CD8-positive, alpha-beta memory T cell (primary cell): ENCODE results near the gene ITGAL. TPM values are rescaled to one million over a fixed set of nuclear protein-coding genes. Genes with fewer than 3 reads are reported as not detected.

ENCODE experiments used
- CTCF ChIA-PET: fragments of 350-600 bp; sonication (Branson Sonifier 250); formaldehyde crosslinking; loops from one replicate; lab custom pipeline; 2021; ENCODE audit warnings: antibody characterized with exemption; lab: Charles Lee
- POLR2A ChIA-PET: fragments of 350-600 bp; sonication (Branson Sonifier 250); formaldehyde crosslinking; loops from one replicate; lab custom pipeline; 2021; ENCODE audit warnings: antibody characterized with exemption; lab: Charles Lee
- DNase-seq, 5 donors: peaks; one replicate each; pipeline versions ENCODE4 v3.0.0 to v3.0.0-alpha.2; 2020 to 2022; ENCODE audit warnings: mixed read lengths in 1 of 5
- H3K27ac ChIP-seq: one replicate; pipeline ENCODE4 v1.7.0; 2013; ENCODE audit warnings: low read depth, mild to moderate bottlenecking, low read length, moderate library complexity
- H3K27me3 ChIP-seq: 2 replicates; pipeline ENCODE4 v1.7.0; 2013; ENCODE audit warnings: low read length, mild to moderate bottlenecking; ENCODE audit not compliant: insufficient read depth, poor library complexity, severe bottlenecking
- H3K36me3 ChIP-seq: 2 replicates; pipeline ENCODE4 v1.7.0; 2013; ENCODE audit warnings: mild to moderate bottlenecking, low read length, moderate library complexity; ENCODE audit not compliant: insufficient read depth
- H3K4me1 ChIP-seq: 2 replicates; pipeline ENCODE4 v1.7.0; 2013; ENCODE audit warnings: mild to moderate bottlenecking, low read length, moderate library complexity; ENCODE audit not compliant: insufficient read depth
- H3K4me3 ChIP-seq: 2 replicates; pipeline ENCODE4 v1.7.0; 2013; ENCODE audit warnings: mild to moderate bottlenecking, low read length
- H3K9me3 ChIP-seq: 2 replicates; pipeline ENCODE4 v1.7.0; 2013; ENCODE audit warnings: mild to moderate bottlenecking, low read length
- H3K27ac Mint-ChIP-seq, 8 donors: one replicate each; pipeline ENCODE4 v1.8.0; 2020 to 2021; ENCODE audit warnings: mixed read lengths in 8 of 8, mild to moderate bottlenecking in 6 of 8, inconsistent platforms in 3 of 8, moderate library complexity in 3 of 8
- H3K27me3 Mint-ChIP-seq, 2 donors: one replicate each; pipeline ENCODE4 v1.8.0; 2020 to 2021; ENCODE audit warnings: mixed read lengths in 2 of 2, mild to moderate bottlenecking in 1 of 2, moderate library complexity in 1 of 2
- H3K36me3 Mint-ChIP-seq, 3 donors: one replicate each; pipeline ENCODE4 v1.8.0; 2020 to 2021; ENCODE audit warnings: mixed read lengths in 3 of 3, inconsistent platforms in 1 of 3, mild to moderate bottlenecking in 1 of 3
- H3K4me1 Mint-ChIP-seq, 3 donors: one replicate each; pipeline ENCODE4 v1.8.0; 2020 to 2021; ENCODE audit warnings: mixed read lengths in 3 of 3, inconsistent platforms in 1 of 3, mild to moderate bottlenecking in 1 of 3
- H3K4me3 Mint-ChIP-seq, 7 donors: one replicate each; pipeline ENCODE4 v1.8.0; 2020 to 2021; ENCODE audit warnings: mixed read lengths in 7 of 7, mild to moderate bottlenecking in 6 of 7, moderate library complexity in 4 of 7, inconsistent platforms in 2 of 7
- H3K9me3 Mint-ChIP-seq, 5 donors: one replicate each; pipeline ENCODE4 v1.8.0; 2020 to 2022; ENCODE audit warnings: mixed read lengths in 5 of 5, mild to moderate bottlenecking in 3 of 5, moderate library complexity in 2 of 5, inconsistent platforms in 1 of 5
- polyA plus RNA-seq: library from polyadenylated mRNA; unstranded; fragments of 300-500 nt; fragmentation: Illumina TruSeq; gene quantifications from one replicate; pipeline ENCODE4 v1.2.3, GENCODE V29; 2021
- total RNA-seq, 2 experiments: library from RNA; stranded (reverse); gene quantifications; one replicate each; pipeline ENCODE4 v1.2.3, GENCODE V29; 2021

The ITGAL gene
- total and polyA plus RNA-seq, 3 experiments from 2014 or later, result 256 to 363 (median 333) TPM

DNA sequence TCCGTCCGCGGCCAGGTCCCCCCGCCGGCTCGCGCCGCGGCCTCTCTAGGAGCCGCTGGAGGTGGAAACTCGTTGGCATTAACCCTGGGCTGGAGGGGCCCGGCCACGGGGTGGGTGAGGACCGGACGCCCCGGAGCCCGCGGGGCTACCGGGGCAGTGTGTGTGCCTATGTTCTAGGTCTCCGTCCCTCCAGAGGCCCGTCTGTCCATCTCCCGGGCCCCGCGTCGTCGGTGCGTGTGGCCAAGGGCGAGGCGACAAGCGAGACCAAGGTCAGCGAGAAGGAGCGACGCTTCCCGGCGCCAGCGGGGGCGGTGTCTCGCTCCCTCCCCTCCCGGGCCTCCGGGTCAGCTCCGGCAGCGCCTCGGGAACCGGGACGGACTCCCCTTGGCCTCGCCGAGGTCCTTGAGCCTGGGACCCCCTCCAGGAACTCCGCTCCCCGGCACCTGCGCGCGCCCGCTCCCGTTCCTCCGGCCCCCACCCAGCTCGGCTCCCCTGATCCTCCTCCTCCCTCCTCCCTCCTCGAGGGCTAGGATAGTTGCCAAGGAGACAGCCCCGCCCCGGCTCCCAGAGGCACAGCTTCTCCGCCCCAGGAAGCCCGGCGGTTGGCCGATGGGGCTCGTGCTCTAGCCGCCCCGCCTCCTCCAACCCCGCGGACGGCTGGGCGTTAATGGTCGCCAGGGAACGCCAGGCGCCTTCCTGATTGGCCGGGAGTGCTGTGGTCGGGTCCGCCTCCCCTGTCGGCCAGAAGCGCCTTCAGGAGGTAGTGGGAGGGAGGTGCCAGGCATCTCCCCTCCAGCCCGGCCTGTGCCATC lies 54.5 kb downstream of the ITGAL start:
- H3K4me1 Mint-ChIP-seq, result peaks cover 14 to 27% (median 25%) of the 10 kb centered on the region in 3 donors
- H3K36me3 Mint-ChIP-seq, result peaks cover 0 to 19% (median 0%) of the 10 kb centered on the region in 3 donors
- no peaks in the 10 kb centered on the region for H3K27me3 Mint-ChIP-seq
- Histone ChIP-seq H3K36me3 (no peaks in the 10 kb centered on the region), H3K27ac (peak overlapping the region; percentile 79), H3K27me3 (no peaks in the 10 kb centered on the region), H3K4me1 (peaks cover 19% of the 10 kb centered on the region), H3K9me3 (no peaks in the 10 kb centered on the region), H3K4me3 (peak overlapping the region; percentile 21)
- peak; percentile 75 to 91 (median 82) for DNase-seq
- ChIA-PET POLR2A (interaction anchor here (0.6 to 1.8 kb wide), 11 partner anchors 9 to 682 kb away, joined by 3 to 13 read pairs (median 4); partner anchors contain the start of genes FBRS and ZNF764), CTCF (interaction anchor here (0.8 to 1.9 kb wide), 6 partner anchors 9 to 102 kb away, joined by 3 to 4 read pairs (median 4); partner anchors contain the start of genes DCTPP1 and ZNF764)
- no peaks in the 10 kb centered on the region for H3K9me3 Mint-ChIP-seq
- H3K27ac Mint-ChIP-seq, result peak overlapping the region; percentile 78 to 99 (median 92)
- peak overlapping the region; percentile 80 to 94 (median 84) for H3K4me3 Mint-ChIP-seq

DNA sequence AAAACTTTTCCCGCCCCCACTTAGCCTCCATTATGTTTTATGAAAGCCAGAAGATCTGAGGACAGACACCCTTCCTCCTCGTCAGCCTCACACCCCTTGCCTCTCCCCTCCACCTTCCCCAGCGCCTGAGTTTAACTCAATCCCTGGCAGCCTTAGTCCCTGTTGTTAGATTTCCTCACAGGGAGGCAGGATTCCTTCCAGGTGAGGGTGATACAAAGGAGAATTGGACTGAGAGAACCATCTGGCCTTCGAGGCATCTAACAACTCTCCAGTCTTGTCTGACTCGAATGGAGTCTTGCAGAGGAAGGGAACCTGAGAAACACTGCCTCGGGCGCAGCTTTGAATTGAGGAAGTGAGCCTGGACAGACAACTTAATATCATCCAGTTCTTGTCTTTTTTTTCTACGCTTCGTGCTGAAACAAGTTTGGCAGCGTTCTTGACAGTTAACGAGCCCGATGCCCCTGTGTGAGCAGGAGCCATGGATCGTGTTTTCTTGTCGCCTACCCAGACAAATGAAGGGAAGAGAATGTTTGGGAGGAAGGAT lies 55.2 kb downstream of the ITGAL start:
- Histone ChIP-seq H3K27ac (peak overlapping the region; percentile 79), H3K4me1 (peaks cover 19% of the 10 kb centered on the region), H3K9me3 (no peaks in the 10 kb centered on the region), H3K36me3 (no peaks in the 10 kb centered on the region), H3K27me3 (no peaks in the 10 kb centered on the region), H3K4me3 (peak overlapping the region; percentile 21)
- Mint-ChIP-seq H3K27ac (peak overlapping the region; percentile 78 to 99 (median 92)), H3K27me3 (no peaks in the 10 kb centered on the region), H3K4me3 (peak overlapping the region; percentile 80 to 94 (median 84)), H3K9me3 (no peaks in the 10 kb centered on the region), H3K36me3 (peaks cover 0 to 19% (median 0%) of the 10 kb centered on the region in 3 donors), H3K4me1 (peaks cover 14 to 24% (median 20%) of the 10 kb centered on the region in 3 donors)
- no peak for DNase-seq
- POLR2A ChIA-PET, result interaction anchor here (0.6 to 1.8 kb wide), 7 partner anchors 8 to 682 kb away, joined by 3 to 13 read pairs (median 4); partner anchors contain the start of genes FBRS and ZNF764
- CTCF ChIA-PET, result interaction anchor here (0.9 to 3.5 kb wide), 5 partner anchors 30 to 101 kb away, joined by 3 to 14 read pairs (median 4); partner anchors contain the start of gene ZNF764

- CTCF ChIA-PET, result interaction anchor here (0.9 to 3.5 kb wide), 4 partner anchors 9 to 99 kb away, joined by 3 to 14 read pairs (median 4); partner anchors contain the start of genes DCTPP1 and ZNF764
Measured at GRCh38 chr16:30528799-30529457, 56.4 kb downstream of the ITGAL start.

DNA sequence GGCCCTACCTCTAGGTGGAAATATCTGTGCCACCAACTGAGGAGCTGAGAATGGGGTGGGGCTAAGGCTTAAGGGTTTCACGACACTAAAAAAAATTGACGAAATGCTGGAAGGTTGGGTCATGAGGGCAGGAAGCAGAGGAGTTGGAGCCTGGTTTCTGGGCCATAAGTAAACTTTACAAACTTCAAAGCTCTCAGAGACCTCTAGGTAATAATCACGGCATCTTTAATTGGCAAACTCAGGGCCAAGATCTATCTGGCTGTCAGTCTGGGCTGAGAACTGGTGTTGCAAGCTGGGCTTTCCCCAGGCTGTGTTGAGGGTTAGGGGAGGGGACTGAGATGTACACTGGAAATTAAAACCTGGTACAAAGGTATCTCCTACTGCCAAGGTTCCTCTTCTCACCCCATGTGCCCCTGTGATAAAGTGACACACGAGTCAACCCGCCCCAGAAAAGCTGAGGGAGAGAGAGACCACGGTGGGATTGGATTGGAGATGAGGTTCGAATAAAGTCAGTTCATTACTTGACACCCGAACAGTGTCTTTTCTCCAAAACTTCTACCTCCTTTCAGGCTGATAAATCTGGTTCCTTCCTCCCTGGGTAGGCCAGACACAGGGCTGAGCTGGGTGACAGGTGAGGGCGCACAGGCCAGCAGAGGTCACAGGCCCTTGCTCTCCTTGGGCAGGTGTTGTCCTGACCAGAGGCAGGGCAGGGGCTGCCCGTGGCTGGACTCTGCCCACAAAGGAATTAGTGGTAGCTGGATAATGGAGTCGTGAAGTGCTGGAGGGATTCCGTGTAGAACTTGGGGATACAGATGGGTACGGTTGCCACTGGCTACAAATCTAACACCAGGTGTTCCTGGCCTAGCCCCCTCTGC lies 57.9 kb downstream of the ITGAL start:
- peaks cover 0 to 30% (median 0%) of the 10 kb centered on the region in 3 donors for H3K36me3 Mint-ChIP-seq
- no peak overlapping the region for H3K4me3 ChIP-seq
- DNase-seq, result no peak
- H3K9me3 Mint-ChIP-seq, result no peaks in the 10 kb centered on the region
- H3K27ac Mint-ChIP-seq, result peak overlapping the region in 7 of 8 donors; percentile 6 to 76 (median 42)
- peaks cover 26% of the 10 kb centered on the region for H3K4me1 ChIP-seq
- no peak overlapping the region for H3K27ac ChIP-seq
- no peaks in the 10 kb centered on the region for H3K27me3 ChIP-seq
- H3K4me1 Mint-ChIP-seq, result peaks cover 23 to 37% (median 26%) of the 10 kb centered on the region in 3 donors
- peak overlapping the region in 1 of 7 donors; percentile 77 for H3K4me3 Mint-ChIP-seq
- POLR2A ChIA-PET, result interaction anchor here (0.9 kb wide), 1 partner anchor 15 kb away, joined by 11 read pairs; no protein-coding TSS in a partner anchor
- H3K27me3 Mint-ChIP-seq, result no peaks in the 10 kb centered on the region
- CTCF ChIA-PET, result interaction anchor here (1.1 to 3.5 kb wide), 4 partner anchors 21 to 105 kb away, joined by 3 to 14 read pairs (median 4); partner anchors contain the start of genes DCTPP1 and ZNF764
- no peaks in the 10 kb centered on the region for H3K36me3 ChIP-seq
- no peaks in the 10 kb centered on the region for H3K9me3 ChIP-seq

More at GRCh38 chr16:30528799-30529457, 56.4 kb downstream of the ITGAL start:
- H3K27ac ChIP-seq, result no peak overlapping the region
- no peak overlapping the region for H3K4me3 ChIP-seq
- Mint-ChIP-seq H3K27me3 (no peaks in the 10 kb centered on the region), H3K36me3 (peaks cover 0 to 22% (median 0%) of the 10 kb centered on the region in 3 donors), H3K9me3 (no peaks in the 10 kb centered on the region), H3K27ac (peak overlapping the region; percentile 57 to 93 (median 66)), H3K4me3 (peak overlapping the region in 3 of 7 donors; percentile 38 to 85 (median 63)), H3K4me1 (peaks cover 17 to 29% (median 20%) of the 10 kb centered on the region in 3 donors)
- no peaks in the 10 kb centered on the region for H3K27me3 ChIP-seq
- H3K9me3 ChIP-seq, result no peaks in the 10 kb centered on the region
- peaks cover 22% of the 10 kb centered on the region for H3K4me1 ChIP-seq
- DNase-seq, result no peak
- no peaks in the 10 kb centered on the region for H3K36me3 ChIP-seq
- POLR2A ChIA-PET, result interaction anchor here (0.9 kb wide), 1 partner anchor 14 kb away, joined by 11 read pairs; no protein-coding TSS in a partner anchor

- Histone ChIP-seq H3K4me3 (no peak overlapping the region), H3K36me3 (no peaks in the 10 kb centered on the region), H3K4me1 (peaks cover 30% of the 10 kb centered on the region), H3K27ac (no peak overlapping the region), H3K9me3 (no peaks in the 10 kb centered on the region), H3K27me3 (no peaks in the 10 kb centered on the region)
- H3K4me3 Mint-ChIP-seq, result peak overlapping the region in 4 of 7 donors; percentile 51 to 98 (median 76)
- H3K9me3 Mint-ChIP-seq, result no peaks in the 10 kb centered on the region
- no peaks in the 10 kb centered on the region for H3K27me3 Mint-ChIP-seq
- DNase-seq, result no peak
- peaks cover 0 to 37% (median 0%) of the 10 kb centered on the region in 3 donors for H3K36me3 Mint-ChIP-seq
- CTCF ChIA-PET, result interaction anchor here (3.8 to 6.2 kb wide), 2 partner anchors 25 to 83 kb away, joined by 33 to 69 read pairs; partner anchors contain the start of gene ZNF764
- peak overlapping the region in 3 of 8 donors; percentile 9 to 87 (median 82) for H3K27ac Mint-ChIP-seq
- H3K4me1 Mint-ChIP-seq, result peaks cover 30 to 46% (median 31%) of the 10 kb centered on the region in 3 donors
- POLR2A ChIA-PET, result interaction anchor here (3.6 to 4.3 kb wide), 2 partner anchors 23 to 39 kb away, joined by 33 to 71 read pairs; partner anchors contain the start of genes ZNF688 and ZNF764
Measured at GRCh38 chr16:30532285-30533145, 60.0 kb downstream of the ITGAL start.

DNA sequence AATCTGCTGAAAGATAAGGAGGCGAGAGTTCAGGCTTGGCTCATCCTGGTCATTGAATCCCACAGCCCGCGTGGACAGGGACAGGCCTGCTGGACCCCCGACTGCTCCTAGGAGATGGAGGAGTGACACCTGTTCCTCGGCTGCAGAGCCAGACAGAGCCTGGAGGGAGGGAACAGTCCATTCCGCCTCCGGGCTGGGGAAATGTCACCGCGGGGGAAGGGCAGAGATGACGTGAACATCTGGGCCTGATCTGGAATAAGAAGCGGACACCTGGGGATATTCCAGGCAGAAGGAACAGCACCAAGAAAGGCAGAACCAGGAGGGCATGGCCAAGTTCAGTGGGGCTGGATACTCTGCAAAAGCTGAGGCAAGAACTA lies 60.6 kb downstream of the ITGAL start:
- H3K4me1 ChIP-seq, result peaks cover 25% of the 10 kb centered on the region
- no peaks in the 10 kb centered on the region for H3K27me3 ChIP-seq
- H3K4me3 Mint-ChIP-seq, result peak overlapping the region; percentile 69 to 98 (median 78)
- no peaks in the 10 kb centered on the region for H3K27me3 Mint-ChIP-seq
- no peaks in the 10 kb centered on the region for H3K9me3 Mint-ChIP-seq
- peaks cover 0 to 37% (median 0%) of the 10 kb centered on the region in 3 donors for H3K36me3 Mint-ChIP-seq
- DNase-seq, result no peak
- ChIA-PET CTCF (interaction anchor here (3.8 to 6.2 kb wide), 3 partner anchors 25 to 102 kb away, joined by 33 to 69 read pairs (median 39); partner anchors contain the start of genes DCTPP1 and ZNF764), POLR2A (interaction anchor here (0.6 to 4.3 kb wide), 4 partner anchors 9 to 446 kb away, joined by 3 to 71 read pairs (median 26); partner anchors contain the start of genes ZNF688 and ZNF764)
- no peak overlapping the region for H3K27ac ChIP-seq
- no peaks in the 10 kb centered on the region for H3K36me3 ChIP-seq
- peaks cover 24 to 43% (median 29%) of the 10 kb centered on the region in 3 donors for H3K4me1 Mint-ChIP-seq
- no peak overlapping the region for H3K4me3 ChIP-seq
- H3K27ac Mint-ChIP-seq, result peak overlapping the region in 6 of 8 donors; percentile 9 to 87 (median 71)
- H3K9me3 ChIP-seq, result no peaks in the 10 kb centered on the region
